Common myeloid progenitor, CD34-positive (primary cell): ENCODE measurements around the gene CPVL.

ENCODE experiments used
- CTCF ChIA-PET: fragments of 350-600 bp; sonication (Branson Sonifier 250); formaldehyde crosslinking; loops from one replicate; lab custom pipeline; 2021; ENCODE audit warnings: antibody characterized with exemption; lab: Charles Lee
- POLR2A ChIA-PET: fragments of 350-600 bp; sonication (Branson Sonifier 250); formaldehyde crosslinking; loops from one replicate; lab custom pipeline; 2021; ENCODE audit warnings: antibody characterized with exemption; lab: Charles Lee
- DNase-seq, 3 donors: peaks; one replicate each; pipeline versions ENCODE4 v3.0.0 to v3.0.0-alpha.2; 2013
- H3K27ac ChIP-seq, 2 experiments: 1 replicate in 1 of 2; 2 replicates in 1 of 2; pipeline ENCODE4 v1.7.0; 2013; ENCODE audit warnings: inconsistent platforms in 2 of 2, low read length in 2 of 2, mild to moderate bottlenecking in 2 of 2, low read depth in 1 of 2, moderate library complexity in 1 of 2; ENCODE audit not compliant: severe bottlenecking in 2 of 2, insufficient read depth in 1 of 2, poor library complexity in 1 of 2
- H3K27me3 ChIP-seq, 5 experiments: replicated peaks in 2 of 5; 1 replicate in 3 of 5; 2 replicates in 2 of 5; pipeline versions ENCODE4 v1.6.1 to v1.7.0; 2013; ENCODE audit warnings: low read length in 4 of 5, mild to moderate bottlenecking in 2 of 5, moderate library complexity in 2 of 5, inconsistent platforms in 1 of 5; ENCODE audit not compliant: insufficient read depth in 5 of 5, control insufficient read depth in 4 of 5
- H3K36me3 ChIP-seq, 4 experiments: 1 replicate in 2 of 4; 2 replicates in 2 of 4; pipeline versions ENCODE4 v1.6.1 to v1.7.0; 2013; ENCODE audit warnings: low read length in 3 of 4, control low read depth in 1 of 4, mild to moderate bottlenecking in 1 of 4; ENCODE audit not compliant: control insufficient read depth in 4 of 4, insufficient read depth in 4 of 4
- H3K4me1 ChIP-seq, 4 experiments: 1 replicate in 3 of 4; 2 replicates in 1 of 4; pipeline versions ENCODE4 v1.6.1 to v1.7.1; 2013; ENCODE audit warnings: low read length in 3 of 4, mild to moderate bottlenecking in 3 of 4, control low read depth in 1 of 4, inconsistent platforms in 1 of 4, moderate library complexity in 1 of 4; ENCODE audit not compliant: control insufficient read depth in 4 of 4, insufficient read depth in 4 of 4; ENCODE audit errors: control extremely low read depth in 1 of 4
- H3K4me3 ChIP-seq, 7 experiments: 1 replicate in 4 of 7; 2 replicates in 3 of 7; pipeline versions ENCODE4 v1.5.1 to v1.7.0; 2013; ENCODE audit warnings: mild to moderate bottlenecking in 7 of 7, low read length in 6 of 7, moderate library complexity in 6 of 7, inconsistent platforms in 2 of 7, low read depth in 2 of 7, control low read depth in 1 of 7; ENCODE audit not compliant: insufficient read depth in 4 of 7, control insufficient read depth in 1 of 7; ENCODE audit errors: extremely low read depth in 1 of 7
- H3K9me3 ChIP-seq, 5 experiments: 1 replicate in 4 of 5; 2 replicates in 1 of 5; pipeline versions ENCODE4 v1.6.1 to v1.7.1; 2013; ENCODE audit warnings: low read length in 4 of 5, mild to moderate bottlenecking in 2 of 5, inconsistent platforms in 1 of 5, low read depth in 1 of 5, moderate library complexity in 1 of 5; ENCODE audit not compliant: control insufficient read depth in 4 of 5, insufficient read depth in 2 of 5; ENCODE audit errors: control extremely low read depth in 1 of 5
- WGBS: methylation state at CpG from one replicate; pipeline ENCODE4 v1.1.5; 2013; ENCODE audit not compliant: insufficient coverage; 5-methylcytosine and 5-hydroxymethylcytosine counted together

Gene CPVL

GRCh38 chr7:29066641-29067040 is 79.7 kb downstream of the CPVL start:
- POLR2A ChIA-PET, result no interaction called here

DNA sequence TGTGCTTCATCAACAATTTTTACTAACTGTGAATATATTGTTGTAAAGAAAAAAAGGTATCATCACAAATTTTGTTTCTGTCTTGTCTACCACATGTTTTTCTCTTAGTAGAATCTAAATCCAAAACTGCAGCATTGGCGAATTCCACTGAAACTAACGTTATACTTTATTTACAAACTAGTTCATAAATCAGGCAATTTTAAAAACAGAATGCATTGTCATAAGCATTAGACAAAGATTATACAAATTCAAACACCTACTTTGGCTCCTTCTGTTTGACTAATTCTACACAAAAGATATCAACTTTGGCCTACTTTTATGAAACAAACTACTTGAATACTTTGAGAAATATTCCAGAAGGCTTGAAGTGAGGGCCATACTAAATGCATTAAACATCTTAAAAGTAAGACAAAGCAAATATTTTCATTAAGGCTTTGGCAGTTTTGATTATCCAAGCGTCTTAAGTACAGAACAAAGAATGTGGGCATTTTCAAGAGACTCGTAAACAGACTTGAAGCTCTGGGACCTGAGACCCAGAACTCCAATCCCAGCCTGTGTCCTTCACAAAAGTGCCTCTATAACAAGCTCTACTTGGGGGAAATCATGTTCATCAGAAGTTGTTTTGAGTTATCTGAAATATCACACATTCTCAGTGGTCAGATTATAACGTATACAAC is 81.0 kb downstream of the CPVL start:
- no peaks in the 10 kb centered on the region for H3K27me3 ChIP-seq
- no peak overlapping the region for H3K4me3 ChIP-seq
- H3K36me3 ChIP-seq, result no peaks in the 10 kb centered on the region
- no peaks in the 10 kb centered on the region for H3K4me1 ChIP-seq
- H3K9me3 ChIP-seq, result no peaks in the 10 kb centered on the region
- ChIA-PET POLR2A (no interaction called here), CTCF (interaction anchor here (1.0 kb wide), 2 partner anchors 21 to 23 kb away, joined by 3 read pairs; no protein-coding TSS in a partner anchor)
- DNase-seq, result no peak
- 98% methylated on average over 4 of the region's 5 CpGs for WGBS
- H3K27ac ChIP-seq, result no peak overlapping the region

More at GRCh38 chr7:29066641-29067040, 79.7 kb downstream of the CPVL start:
- Histone ChIP-seq H3K9me3 (no peaks in the 10 kb centered on the region), H3K27me3 (no peaks in the 10 kb centered on the region), H3K4me1 (no peaks in the 10 kb centered on the region), H3K27ac (no peak overlapping the region), H3K4me3 (no peak overlapping the region), H3K36me3 (peaks cover 0 to 2% (median 0%) of the 10 kb centered on the region in 4 experiments)
- WGBS, result 100% methylated on average over 2 of the region's 2 CpGs
- no peak for DNase-seq
- CTCF ChIA-PET, result interaction anchor here (0.8 to 1.0 kb wide), 2 partner anchors 32 to 145 kb away, joined by 3 read pairs; no protein-coding TSS in a partner anchor

- Histone ChIP-seq H3K27me3 (no peaks in the 10 kb centered on the region), H3K36me3 (no peaks in the 10 kb centered on the region), H3K4me3 (no peak overlapping the region), H3K4me1 (no peaks in the 10 kb centered on the region), H3K9me3 (no peaks in the 10 kb centered on the region), H3K27ac (no peak overlapping the region)
- no peak for DNase-seq
- no CpG with 5 or more reads among the region's 2 CpGs for WGBS
- POLR2A ChIA-PET, result no interaction called here
- CTCF ChIA-PET, result interaction anchor here (0.6 kb wide), 1 partner anchor 351 kb away, joined by 5 read pairs; no protein-coding TSS in a partner anchor
Measured at GRCh38 chr7:29063872-29064271, 82.5 kb downstream of the CPVL start.

GRCh38 chr7:29063236-29063635 is 83.1 kb downstream of the CPVL start:
- peaks cover 0 to 2% (median 0%) of the 10 kb centered on the region in 5 experiments for H3K9me3 ChIP-seq
- H3K27me3 ChIP-seq, result no peaks in the 10 kb centered on the region
- H3K36me3 ChIP-seq, result no peaks in the 10 kb centered on the region
- no peaks in the 10 kb centered on the region for H3K4me1 ChIP-seq
- POLR2A ChIA-PET, result no interaction called here
- no peak overlapping the region for H3K27ac ChIP-seq
- CTCF ChIA-PET, result no interaction called here
- no peak for DNase-seq
- WGBS, result 100% methylated on average over 1 of the region's 3 CpGs
- no peak overlapping the region for H3K4me3 ChIP-seq

- no peak overlapping the region for H3K27ac ChIP-seq
- H3K4me3 ChIP-seq, result no peak overlapping the region
- ChIA-PET POLR2A (no interaction called here), CTCF (no interaction called here)
- DNase-seq, result no peak
- no peaks in the 10 kb centered on the region for H3K4me1 ChIP-seq
- H3K27me3 ChIP-seq, result no peaks in the 10 kb centered on the region
- peaks cover 0 to 6% (median 0%) of the 10 kb centered on the region in 5 experiments for H3K9me3 ChIP-seq
- H3K36me3 ChIP-seq, result no peaks in the 10 kb centered on the region
Measured at GRCh38 chr7:29053105-29053872, 93.0 kb downstream of the CPVL start.

GRCh38 chr7:29046978-29047377 is 99.4 kb downstream of the CPVL start:
- Histone ChIP-seq H3K4me3 (no peak overlapping the region), H3K4me1 (no peaks in the 10 kb centered on the region), H3K27ac (no peak overlapping the region), H3K9me3 (no peaks in the 10 kb centered on the region), H3K27me3 (no peaks in the 10 kb centered on the region), H3K36me3 (no peaks in the 10 kb centered on the region)
- DNase-seq, result no peak
- ChIA-PET POLR2A (no interaction called here), CTCF (no interaction called here)
- no CpG with 5 or more reads among the region's 2 CpGs for WGBS
